ENCODE results near the gene SC5D.

GRCh38 chr11:121292495-121293287 lies at the start of gene SC5D:
- peak; percentile 70 for TF ChIP-seq POLR2AphosphoS5 (IDR thresholded peaks at IDR 0.05; ENCODE audit: low read depth)
- TF ChIP-seq CTCF (IDR thresholded peaks at IDR 0.05; ENCODE audit: insufficient read depth, low read length) = no peak
- TF ChIP-seq REST (IDR thresholded peaks at IDR 0.05; ENCODE audit: insufficient replicate concordance, low read depth) = peak; percentile 39
- TF ChIP-seq GABPA (IDR thresholded peaks at IDR 0.05; ENCODE audit: low read depth) = no peak
- TF ChIP-seq SPI1 (IDR thresholded peaks at IDR 0.05; ENCODE audit: borderline replicate concordance, low read depth) = no peak

Data from HL-60 (cell line).